ENCODE results near the gene TFF1.

TFF1 gene

GRCh38 chr21:42397746-42398394 lies 31.5 kb upstream of the TFF1 start:
- DNase-seq = no peak

GRCh38 chr21:42396799-42397745 lies 30.7 kb upstream of the TFF1 start:
- no peak for DNase-seq

- DNase-seq = no peak
Measured at GRCh38 chr21:42395905-42396651, 29.7 kb upstream of the TFF1 start, which contains the start of gene TMPRSS3. Gene TMPRSS3, minus strand, starts transcription at chr21:42396052. Its CDS starts 635 bp downstream, at chr21:42395417.

- no peak for DNase-seq
Measured at GRCh38 chr21:42395302-42395701, 29.0 kb upstream of the TFF1 start.

- DNase-seq = no peak
Measured at GRCh38 chr21:42393443-42393950, 27.2 kb upstream of the TFF1 start.

- no peak for DNase-seq
Measured at GRCh38 chr21:42392731-42393442, 26.6 kb upstream of the TFF1 start.

GRCh38 chr21:42391297-42391696 lies 25.0 kb upstream of the TFF1 start:
- no peak for DNase-seq

GRCh38 chr21:42390696-42391095 lies 24.4 kb upstream of the TFF1 start:
- no peak for DNase-seq

- DNase-seq = no peak
Measured at GRCh38 chr21:42390193-42390592, 23.9 kb upstream of the TFF1 start.

- no peak for DNase-seq
Measured at GRCh38 chr21:42389449-42389835, 23.1 kb upstream of the TFF1 start.

GRCh38 chr21:42388740-42389448 lies 22.6 kb upstream of the TFF1 start:
- DNase-seq = no peak

- DNase-seq = no peak
Measured at GRCh38 chr21:42387843-42388340, 21.6 kb upstream of the TFF1 start.

- no peak for DNase-seq
Measured at GRCh38 chr21:42387164-42387563, 20.8 kb upstream of the TFF1 start.

GRCh38 chr21:42386034-42386591 lies 19.8 kb upstream of the TFF1 start:
- no peak for DNase-seq

- DNase-seq = no peak
Measured at GRCh38 chr21:42385619-42386018, 19.3 kb upstream of the TFF1 start.

GRCh38 chr21:42384989-42385388 lies 18.7 kb upstream of the TFF1 start:
- no peak for DNase-seq

- no peak for DNase-seq
Measured at GRCh38 chr21:42384156-42384945, 18.0 kb upstream of the TFF1 start.

GRCh38 chr21:42383331-42383730 lies 17.0 kb upstream of the TFF1 start:
- DNase-seq = no peak

GRCh38 chr21:42382915-42383314 lies 16.6 kb upstream of the TFF1 start:
- DNase-seq = no peak

- DNase-seq = no peak
Measured at GRCh38 chr21:42381347-42381984, 15.1 kb upstream of the TFF1 start.
